ENCODE measurements around the gene HOMER1.

Gene HOMER1

GRCh38 chr5:79487251-79487650, 26.7 kb downstream of the HOMER1 start:
- DNase-seq: no peak

- no peak for DNase-seq
Measured at GRCh38 chr5:79486116-79486515, 27.8 kb downstream of the HOMER1 start.

- no peak for DNase-seq
Measured at GRCh38 chr5:79484731-79485130, 29.2 kb downstream of the HOMER1 start.

DNA sequence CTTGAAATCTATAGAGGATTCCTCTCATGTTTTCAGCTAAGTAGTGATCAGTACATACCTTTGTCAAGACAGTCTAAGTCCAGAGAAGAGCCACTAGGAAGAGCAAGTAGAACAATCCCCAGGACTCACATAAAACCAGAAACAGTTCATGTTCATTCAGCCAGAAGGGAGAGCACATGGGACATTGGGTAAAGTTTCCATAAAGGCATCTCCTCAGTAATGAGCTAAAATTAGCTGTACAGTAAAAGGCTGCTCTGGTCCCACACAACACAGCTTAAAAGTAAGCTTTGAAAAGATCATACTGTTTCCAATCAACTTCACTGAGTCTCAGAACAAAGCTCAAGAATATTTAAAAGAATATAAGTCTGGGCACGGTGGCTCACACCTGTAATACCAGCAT, 32.4 kb downstream of the HOMER1 start:
- no peak for DNase-seq

DNA sequence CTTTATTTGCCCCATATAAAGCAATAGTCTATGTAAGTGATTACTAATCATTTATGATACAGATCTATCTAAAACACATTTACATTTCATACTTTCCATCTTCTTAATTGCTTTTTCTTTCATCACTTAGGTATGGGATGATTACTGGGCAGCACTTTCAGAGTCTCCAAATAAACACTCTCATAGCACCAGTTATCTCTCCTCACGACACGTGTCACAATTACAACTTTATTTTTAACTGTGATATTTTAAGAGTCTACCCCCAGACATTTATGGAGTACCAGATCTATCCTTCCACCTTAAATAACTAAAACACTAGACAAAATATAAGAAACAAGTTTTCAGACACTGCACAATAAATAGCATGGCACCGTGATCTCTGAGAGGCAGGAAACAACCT, 32.9 kb downstream of the HOMER1 start:
- no peak for DNase-seq

DNA sequence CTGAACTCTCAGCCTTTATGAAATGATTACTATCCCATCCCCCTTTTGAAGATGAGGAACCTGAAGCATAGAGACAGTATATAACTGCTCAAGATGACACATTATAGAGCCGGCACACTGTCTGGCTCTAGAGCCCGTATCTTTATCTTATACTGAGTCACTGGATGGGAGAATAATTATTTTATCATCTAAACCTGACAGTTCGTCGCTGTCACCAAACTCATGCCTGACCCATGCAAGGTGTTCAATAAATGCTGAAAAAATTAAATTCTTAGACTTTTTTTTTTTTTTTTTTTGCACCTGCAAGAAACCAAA, 38.8 kb downstream of the HOMER1 start:
- DNase-seq: no peak

GRCh38 chr5:79474367-79475151, 39.4 kb downstream of the HOMER1 start:
- DNase-seq: peak; percentile 69

DNA sequence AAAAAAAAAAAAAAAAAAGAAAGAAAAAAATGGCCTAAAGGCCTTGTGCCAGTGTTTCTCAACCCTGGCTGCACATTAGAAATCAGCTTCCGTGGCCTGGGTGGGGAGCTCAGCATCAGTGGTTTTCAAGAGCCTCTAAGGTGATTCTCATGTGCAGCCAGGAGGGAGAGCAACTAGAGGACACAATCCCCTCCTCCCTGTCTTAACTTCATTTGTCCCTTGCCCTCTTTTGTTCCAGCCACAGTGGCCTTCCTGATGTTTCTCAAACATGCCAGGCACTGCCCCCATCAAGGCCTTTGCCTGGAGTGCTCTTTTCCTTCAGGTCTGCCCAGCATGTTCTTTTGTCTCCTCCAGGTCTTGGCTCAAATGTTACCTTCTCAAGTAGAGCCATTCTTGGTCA, 42.4 kb downstream of the HOMER1 start:
- no peak for DNase-seq

GRCh38 chr5:79464695-79465332, 49.1 kb downstream of the HOMER1 start:
- no peak for DNase-seq

DNA sequence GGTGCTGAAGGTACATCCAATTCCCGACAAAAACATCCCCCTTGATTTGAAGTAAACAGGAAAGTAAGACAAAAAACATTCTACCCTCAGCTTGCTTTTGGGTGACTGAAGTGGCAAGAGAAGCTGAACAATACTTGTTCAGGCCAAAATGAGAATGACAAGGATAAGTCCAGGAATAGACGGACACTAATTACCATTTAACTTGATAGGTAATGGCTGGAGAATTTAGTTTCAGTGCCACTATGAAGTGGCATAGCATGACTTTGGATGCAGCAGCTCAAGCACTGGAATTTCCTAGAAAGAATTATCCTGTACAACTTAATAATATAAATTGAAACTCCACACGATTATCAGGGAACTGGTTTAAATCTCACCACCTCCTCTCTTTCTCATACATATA, 49.7 kb downstream of the HOMER1 start:
- no peak for DNase-seq

- DNase-seq: no peak
Measured at GRCh38 chr5:79459626-79460025, 54.3 kb downstream of the HOMER1 start.

DNA sequence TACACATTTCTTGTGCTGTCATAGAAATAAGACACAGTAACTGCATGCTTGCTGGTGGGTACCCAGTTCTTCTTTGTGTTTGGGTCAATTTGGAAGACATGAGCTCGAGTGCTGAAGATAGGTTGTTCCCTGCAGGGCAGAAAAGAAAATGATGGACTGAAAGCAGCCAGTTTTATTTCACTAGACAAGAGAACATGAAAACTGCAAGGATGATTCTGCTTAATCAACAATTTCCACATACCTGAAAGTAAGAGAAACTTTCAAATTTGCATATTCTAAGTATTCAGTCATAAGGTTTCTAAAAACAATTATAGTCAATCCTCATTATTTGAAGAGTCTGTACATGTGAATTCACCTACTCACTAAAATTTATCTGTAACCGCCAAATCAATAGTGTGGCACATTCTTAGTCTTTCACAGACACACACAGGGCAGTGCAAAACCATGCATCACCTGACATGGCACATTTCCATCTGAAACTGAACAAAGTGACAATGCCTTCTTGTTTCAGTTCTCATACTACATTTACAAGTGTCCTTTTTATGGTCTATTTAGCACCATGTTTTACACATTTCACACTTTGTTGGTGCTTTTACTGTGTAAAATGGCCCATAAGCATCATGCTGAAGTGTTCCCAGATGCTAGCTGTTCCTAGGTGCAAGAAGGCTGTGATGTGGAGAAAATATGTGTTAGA, 56.9 kb downstream of the HOMER1 start:
- no peak for DNase-seq

DNA sequence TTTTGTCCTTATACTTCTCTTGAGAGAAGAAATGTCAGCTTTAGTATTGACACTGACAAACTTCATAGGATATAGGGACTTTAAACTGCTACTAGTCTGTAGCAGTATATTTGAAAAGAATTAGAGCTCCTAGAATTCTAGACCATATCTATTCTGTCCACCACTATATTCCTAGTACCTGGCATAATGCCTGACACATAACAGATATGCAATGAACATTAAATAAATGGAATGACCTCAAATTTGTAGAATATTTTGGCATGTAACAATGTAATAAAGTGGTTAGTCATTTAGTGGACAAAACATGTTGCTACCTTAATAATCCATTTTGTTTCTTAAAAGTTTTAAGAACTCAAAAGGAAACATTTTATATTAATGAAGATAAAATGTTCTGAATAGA, 57.5 kb downstream of the HOMER1 start:
- no peak for DNase-seq

DNA sequence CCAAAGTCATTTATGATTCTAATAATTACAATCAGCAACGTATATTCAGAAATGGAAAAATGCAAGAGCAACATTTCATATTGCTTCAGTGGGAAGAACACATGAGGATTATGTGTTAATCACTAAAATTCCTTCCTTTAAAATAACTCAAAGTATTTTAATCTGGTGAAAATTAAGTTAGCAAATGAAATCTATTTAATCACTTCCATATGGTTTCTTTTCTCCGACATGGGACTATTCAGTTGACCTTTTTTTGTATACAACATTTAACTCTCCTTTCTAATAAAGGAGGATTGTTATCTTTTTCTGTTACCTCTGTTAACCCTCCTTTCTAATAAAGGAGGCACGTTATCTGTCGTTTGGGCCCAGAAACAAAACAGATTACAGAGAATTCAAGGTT, 59.9 kb downstream of the HOMER1 start:
- DNase-seq: no peak

DNA sequence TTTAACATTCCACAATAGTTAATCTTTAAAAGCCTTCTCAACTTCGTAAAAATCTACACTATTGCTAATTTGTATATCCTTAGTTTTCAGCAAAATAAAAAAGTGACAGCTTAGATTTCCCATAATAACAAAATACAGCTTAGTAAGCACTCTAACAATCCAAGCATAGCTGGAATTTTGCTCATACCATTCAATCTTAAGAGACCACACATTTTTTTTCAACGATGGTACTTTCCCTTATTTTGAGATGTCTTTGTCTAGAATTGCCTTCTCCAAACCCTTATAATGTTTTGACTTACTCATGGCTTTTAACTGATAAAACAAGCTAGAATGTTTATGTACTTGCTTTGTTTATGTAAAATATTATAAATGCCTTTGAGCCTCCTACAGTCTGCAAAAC, 65.6 kb downstream of the HOMER1 start:
- no peak for DNase-seq

GRCh38 chr5:79436821-79437220, 77.1 kb downstream of the HOMER1 start:
- no peak for DNase-seq

- DNase-seq: no peak
Measured at GRCh38 chr5:79436224-79436623, 77.7 kb downstream of the HOMER1 start.

DNA sequence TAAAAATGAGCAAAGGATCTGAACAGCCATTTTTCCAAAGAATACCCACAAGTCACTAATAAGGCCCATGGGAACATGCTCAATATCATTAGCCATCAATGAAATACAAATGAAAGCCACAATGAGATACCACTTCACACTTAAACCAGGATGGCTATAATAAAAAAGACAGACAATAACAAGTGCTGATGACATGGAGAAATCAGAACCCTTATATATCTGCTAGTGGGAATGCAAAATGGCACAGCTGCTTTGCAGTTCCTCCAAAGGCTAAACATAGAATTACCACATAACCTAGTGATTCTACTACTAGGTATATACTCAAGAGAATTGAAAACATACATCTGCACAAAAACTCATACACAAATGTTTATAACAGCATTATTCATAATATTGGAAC, 83.7 kb downstream of the HOMER1 start:
- DNase-seq: no peak

DNA sequence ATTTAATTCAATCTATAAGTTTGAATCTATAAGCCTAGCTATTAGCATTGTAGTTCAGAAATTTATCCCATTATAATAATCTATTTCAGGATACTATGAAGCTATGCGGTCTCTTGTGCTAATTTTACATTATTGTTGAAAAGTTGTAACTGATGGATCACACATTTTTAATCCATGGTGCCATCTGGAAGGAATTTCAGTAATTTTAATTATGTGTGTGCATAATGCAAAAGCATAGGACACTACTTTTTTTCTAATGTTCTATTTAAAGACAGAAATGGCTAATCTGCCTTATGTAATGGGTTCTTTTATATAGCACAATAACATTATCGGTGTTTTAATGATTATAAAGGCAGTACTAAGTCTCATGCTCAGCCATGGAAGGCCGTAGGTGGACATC, 90.6 kb downstream of the HOMER1 start:
- DNase-seq: no peak

- DNase-seq: no peak
Measured at GRCh38 chr5:79420248-79420647, 93.7 kb downstream of the HOMER1 start.

DNA sequence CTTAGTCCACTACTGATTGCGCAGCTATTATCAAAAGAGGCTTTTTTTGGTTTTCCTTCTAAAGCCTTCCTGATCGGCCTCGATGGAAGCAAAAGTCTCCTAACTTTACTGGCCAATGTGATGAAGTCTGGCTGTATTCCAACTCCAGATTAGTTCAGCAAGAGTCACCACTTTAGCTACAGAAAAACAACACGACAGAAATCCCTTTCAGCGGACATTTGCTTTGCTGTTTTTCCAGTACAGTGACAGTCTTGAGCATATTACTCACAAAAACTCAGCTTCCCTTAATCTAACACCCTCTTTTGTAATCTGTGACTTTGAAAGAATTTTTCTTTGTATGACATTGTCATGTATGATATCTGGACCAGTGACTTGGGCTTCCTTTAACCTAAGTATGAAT, 95.7 kb downstream of the HOMER1 start:
- no peak for DNase-seq

DNA sequence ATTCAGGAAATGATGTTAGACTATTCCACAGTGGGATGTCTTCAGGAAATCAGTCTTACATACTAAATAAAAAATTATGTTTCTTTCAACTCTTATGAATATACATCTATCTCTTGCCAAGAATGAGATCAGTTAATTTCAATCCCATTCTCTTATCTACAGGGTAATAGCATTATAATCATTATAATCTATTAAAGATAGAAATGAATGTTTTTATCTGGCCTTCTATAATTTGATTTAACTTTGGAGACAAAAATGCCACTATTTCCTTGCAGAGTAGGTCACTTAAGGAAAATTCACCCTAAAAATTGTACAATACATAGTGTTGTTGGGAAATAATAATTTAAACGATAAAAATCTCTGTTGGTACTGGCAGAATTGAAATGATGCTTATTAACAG, 96.4 kb downstream of the HOMER1 start:
- no peak for DNase-seq

DNA sequence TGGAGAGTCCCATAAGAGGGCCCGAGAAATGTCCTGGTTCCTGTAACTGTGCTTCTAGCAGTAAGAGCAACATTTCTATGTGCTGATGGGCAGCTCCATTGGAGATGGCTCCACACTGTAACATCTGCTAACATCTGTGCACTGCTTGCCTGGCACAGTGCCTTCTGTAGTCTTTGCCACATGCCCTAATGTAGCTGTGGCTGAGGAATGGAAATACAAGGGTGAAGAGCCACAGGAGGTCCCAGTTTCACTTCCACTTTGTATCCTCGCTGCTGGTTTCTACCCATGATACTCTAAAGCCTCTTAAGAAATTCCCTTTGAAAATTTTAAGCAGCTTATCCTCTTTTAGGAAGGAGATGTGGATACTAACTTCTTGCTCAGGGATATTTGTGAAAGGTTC, 97.4 kb downstream of the HOMER1 start:
- no peak for DNase-seq

DNA sequence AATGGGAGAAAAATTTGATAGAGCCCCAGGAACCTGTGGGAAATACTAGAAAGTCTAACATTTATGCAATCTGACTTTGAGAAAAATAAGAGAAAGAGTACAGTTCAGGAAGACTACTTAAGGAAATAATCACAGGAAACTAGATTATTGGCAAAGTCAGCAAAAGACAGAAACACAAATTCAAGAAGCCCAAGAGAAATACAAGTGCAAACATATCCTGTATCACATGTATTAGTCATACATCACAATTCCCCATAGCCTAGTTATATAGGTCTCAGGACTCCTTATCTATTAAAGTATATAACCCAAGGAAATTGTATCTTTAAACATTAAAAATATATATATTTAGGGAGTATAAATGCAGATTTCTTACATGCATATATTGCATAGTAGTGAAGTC, 100.8 kb downstream of the HOMER1 start:
- DNase-seq: no peak

- DNase-seq: no peak
Measured at GRCh38 chr5:79408028-79408427, 105.9 kb downstream of the HOMER1 start.
